ENCODE data around the gene CFAP91. TPM values are rescaled to one million over a fixed set of nuclear protein-coding genes. Genes with fewer than 3 reads are reported as not detected.
A peak's percentile ranks its signal among the peaks of the same experiment; 100 is the strongest.

Gene CFAP91
- under 1 TPM; 0.57 to 0.61 TPM for total RNA-seq

- intact Hi-C loops (cut with DNase I): no loop called here
- H3K27me3 ChIP-seq: no peaks in the 10 kb centered on the region
- H3K27ac ChIP-seq: no peak within 1 kb of the TSS
- no peaks in the 10 kb centered on the region for H3K36me3 ChIP-seq
- peaks cover 6% of the 10 kb centered on the region for H3K4me1 ChIP-seq
- no peaks in the 10 kb centered on the region for H3K9me3 ChIP-seq
- H3K9ac ChIP-seq (ENCODE audit: low read depth in 2 of 2, low read length in 2 of 2): peak within 1 kb of the TSS; percentile 37 to 61
- peak; percentile 99 for DNase-seq
- TF ChIP-seq, protein P1, sequence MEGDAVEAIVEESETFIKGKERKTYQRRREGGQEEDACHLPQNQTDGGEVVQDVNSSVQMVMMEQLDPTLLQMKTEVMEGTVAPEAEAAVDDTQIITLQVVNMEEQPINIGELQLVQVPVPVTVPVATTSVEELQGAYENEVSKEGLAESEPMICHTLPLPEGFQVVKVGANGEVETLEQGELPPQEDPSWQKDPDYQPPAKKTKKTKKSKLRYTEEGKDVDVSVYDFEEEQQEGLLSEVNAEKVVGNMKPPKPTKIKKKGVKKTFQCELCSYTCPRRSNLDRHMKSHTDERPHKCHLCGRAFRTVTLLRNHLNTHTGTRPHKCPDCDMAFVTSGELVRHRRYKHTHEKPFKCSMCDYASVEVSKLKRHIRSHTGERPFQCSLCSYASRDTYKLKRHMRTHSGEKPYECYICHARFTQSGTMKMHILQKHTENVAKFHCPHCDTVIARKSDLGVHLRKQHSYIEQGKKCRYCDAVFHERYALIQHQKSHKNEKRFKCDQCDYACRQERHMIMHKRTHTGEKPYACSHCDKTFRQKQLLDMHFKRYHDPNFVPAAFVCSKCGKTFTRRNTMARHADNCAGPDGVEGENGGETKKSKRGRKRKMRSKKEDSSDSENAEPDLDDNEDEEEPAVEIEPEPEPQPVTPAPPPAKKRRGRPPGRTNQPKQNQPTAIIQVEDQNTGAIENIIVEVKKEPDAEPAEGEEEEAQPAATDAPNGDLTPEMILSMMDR (IDR thresholded peaks at IDR 0.05): no peak
- H3K4me3 ChIP-seq: peak within 1 kb of the TSS; percentile 45
These were observed at the start of gene CFAP91 for GRCh38 chr3:119702530-119703527. CFAP91 (plus strand) TSS chr3:119703022; CDS start chr3:119703099, 77 bp downstream.

GRCh38 chr3:119653876-119654275 lies 48.9 kb upstream of the CFAP91 start:
- no peaks in the 10 kb centered on the region for H3K27me3 ChIP-seq
- H3K9ac ChIP-seq (ENCODE audit: low read depth in 2 of 2, low read length in 2 of 2): no peak overlapping the region
- H3K9me3 ChIP-seq: no peaks in the 10 kb centered on the region
- TF ChIP-seq, protein P1 (IDR thresholded peaks at IDR 0.05): no peak
- H3K4me3 ChIP-seq: no peak overlapping the region
- no peaks in the 10 kb centered on the region for H3K4me1 ChIP-seq
- no peak for DNase-seq
- H3K36me3 ChIP-seq: no peaks in the 10 kb centered on the region
- no peak overlapping the region for H3K27ac ChIP-seq
- intact Hi-C loops (cut with DNase I): no loop called here

GRCh38 chr3:119657887-119658702 lies 44.7 kb upstream of the CFAP91 start:
- Histone ChIP-seq H3K9ac (ENCODE audit: low read depth in 2 of 2, low read length in 2 of 2) (no peak overlapping the region), H3K36me3 (no peaks in the 10 kb centered on the region), H3K27me3 (no peaks in the 10 kb centered on the region), H3K27ac (peak overlapping the region; percentile 1), H3K9me3 (no peaks in the 10 kb centered on the region), H3K4me1 (no peaks in the 10 kb centered on the region), H3K4me3 (no peak overlapping the region)
- intact Hi-C loops (cut with DNase I): no loop called here
- TF ChIP-seq, protein P1 (IDR thresholded peaks at IDR 0.05): no peak
- DNase-seq: no peak

DNA sequence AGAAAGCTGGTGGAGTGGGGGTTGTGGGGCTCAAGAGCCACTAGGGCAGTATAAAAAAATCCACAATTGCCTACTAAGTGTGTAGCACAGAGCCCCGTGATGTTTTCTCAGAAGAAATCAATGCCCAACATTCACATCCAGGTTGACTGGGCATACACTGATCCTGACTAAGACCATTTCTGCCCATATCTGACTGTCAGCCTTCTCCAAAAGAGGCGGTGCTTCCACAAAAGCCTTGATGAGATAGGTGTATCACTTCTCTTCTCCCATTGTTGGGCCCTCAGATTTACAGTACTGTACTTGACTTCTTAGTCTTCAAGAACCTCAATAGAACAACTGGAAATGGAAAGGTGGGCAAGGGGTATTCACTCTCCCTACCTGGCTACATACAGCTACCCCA lies 43.8 kb upstream of the CFAP91 start:
- no peak for DNase-seq
- intact Hi-C loops (cut with DNase I): no loop called here
- Histone ChIP-seq H3K36me3 (no peaks in the 10 kb centered on the region), H3K27ac (no peak overlapping the region), H3K27me3 (no peaks in the 10 kb centered on the region), H3K4me1 (no peaks in the 10 kb centered on the region), H3K4me3 (no peak overlapping the region), H3K9ac (ENCODE audit: low read depth in 2 of 2, low read length in 2 of 2) (no peak overlapping the region), H3K9me3 (no peaks in the 10 kb centered on the region)
- TF ChIP-seq, protein P1 (IDR thresholded peaks at IDR 0.05): no peak

DNA sequence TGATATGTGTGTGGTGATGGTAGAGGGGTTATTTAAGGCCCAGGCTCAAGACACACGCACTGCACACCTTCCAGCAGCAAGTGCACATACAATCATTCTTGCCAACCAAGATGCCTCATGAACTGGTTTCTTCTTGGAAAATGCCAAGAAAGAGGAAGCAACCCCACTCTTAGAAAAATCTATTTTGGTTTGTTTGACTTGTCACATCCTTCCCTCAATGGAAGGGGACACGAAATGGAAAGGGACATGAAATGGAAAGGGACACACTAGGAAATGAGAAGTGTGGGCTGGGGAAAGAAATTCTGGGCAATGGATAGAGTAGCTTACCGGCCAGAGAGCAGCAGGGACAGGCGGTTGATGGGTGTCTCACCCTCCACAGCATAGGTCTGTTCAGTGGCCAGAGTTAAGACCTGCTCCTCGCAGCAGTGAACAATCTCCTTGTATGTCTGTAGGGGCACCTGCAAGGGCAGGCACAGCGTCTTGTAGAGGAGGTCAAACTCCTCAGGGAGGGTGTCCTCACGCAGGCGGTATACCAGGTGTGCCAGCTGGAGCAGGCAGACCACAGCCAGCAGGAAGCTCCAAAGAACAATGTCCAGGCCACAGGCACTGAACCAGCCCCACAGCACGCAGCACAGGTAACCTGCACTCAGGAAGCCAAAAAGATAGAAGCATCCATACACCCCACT lies 43.1 kb upstream of the CFAP91 start:
- no peaks in the 10 kb centered on the region for H3K36me3 ChIP-seq
- H3K9me3 ChIP-seq: no peaks in the 10 kb centered on the region
- no peaks in the 10 kb centered on the region for H3K4me1 ChIP-seq
- no peaks in the 10 kb centered on the region for H3K27me3 ChIP-seq
- H3K4me3 ChIP-seq: peak overlapping the region; percentile 8
- H3K9ac ChIP-seq (ENCODE audit: low read depth in 2 of 2, low read length in 2 of 2): no peak overlapping the region
- DNase-seq: no peak
- intact Hi-C loops (cut with DNase I): no loop called here
- TF ChIP-seq, protein P1 (IDR thresholded peaks at IDR 0.05): no peak
- H3K27ac ChIP-seq: peak overlapping the region; percentile 28
